GM19438 (cell line): ENCODE measurements around the gene ZBTB40.

Experiments used
- ATAC-seq: cut with Tn5 transposase; IDR thresholded peaks from one replicate; pipeline ENCODE4 v1.9.1; 2021; ENCODE audit warnings: low read depth; ENCODE audit not compliant: unreplicated experiment

Gene ZBTB40

DNA sequence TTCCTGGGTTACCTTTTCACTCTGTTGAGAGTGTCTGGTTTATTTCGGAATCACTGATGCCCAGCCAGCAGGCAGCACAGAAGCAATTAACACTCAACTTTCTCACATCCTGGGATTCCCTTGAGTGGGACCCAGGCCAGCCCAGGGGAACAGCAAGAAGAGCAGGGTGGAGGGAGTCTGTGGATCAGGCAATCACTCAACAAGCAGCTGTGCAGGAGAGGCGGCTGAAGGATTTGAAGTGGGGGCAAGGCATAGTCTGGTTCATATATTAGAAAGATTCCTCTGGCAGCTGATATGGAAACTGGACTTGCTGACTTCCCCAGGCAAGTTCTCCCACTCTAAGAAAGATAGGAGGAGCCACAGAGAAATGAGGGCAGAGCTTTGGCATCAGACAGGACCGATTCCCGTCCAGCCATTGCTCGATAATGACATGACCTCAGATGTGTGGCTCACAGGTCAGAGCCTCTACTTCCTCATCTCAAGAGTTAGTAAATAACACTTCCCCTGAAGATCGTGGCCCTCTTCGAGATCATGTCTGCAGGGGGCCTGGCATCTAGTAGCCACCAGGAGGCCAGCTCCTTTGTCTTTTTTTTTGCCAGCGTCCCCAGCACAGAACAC, 124.0 kb downstream of the ZBTB40 start:
- no peak for ATAC-seq

DNA sequence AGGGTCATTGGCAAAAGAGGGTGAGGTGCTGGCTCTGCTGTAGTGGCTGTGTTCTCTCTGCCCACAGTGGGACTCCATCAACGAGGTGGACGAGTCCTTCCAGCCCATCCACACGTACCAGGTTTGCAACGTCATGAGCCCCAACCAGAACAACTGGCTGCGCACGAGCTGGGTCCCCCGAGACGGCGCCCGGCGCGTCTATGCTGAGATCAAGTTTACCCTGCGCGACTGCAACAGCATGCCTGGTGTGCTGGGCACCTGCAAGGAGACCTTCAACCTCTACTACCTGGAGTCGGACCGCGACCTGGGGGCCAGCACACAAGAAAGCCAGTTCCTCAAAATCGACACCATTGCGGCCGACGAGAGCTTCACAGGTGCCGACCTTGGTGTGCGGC, 124.5 kb downstream of the ZBTB40 start:
- no peak for ATAC-seq

GRCh38 chr1:22576617-22577016, 125.0 kb downstream of the ZBTB40 start:
- ATAC-seq = no peak

DNA sequence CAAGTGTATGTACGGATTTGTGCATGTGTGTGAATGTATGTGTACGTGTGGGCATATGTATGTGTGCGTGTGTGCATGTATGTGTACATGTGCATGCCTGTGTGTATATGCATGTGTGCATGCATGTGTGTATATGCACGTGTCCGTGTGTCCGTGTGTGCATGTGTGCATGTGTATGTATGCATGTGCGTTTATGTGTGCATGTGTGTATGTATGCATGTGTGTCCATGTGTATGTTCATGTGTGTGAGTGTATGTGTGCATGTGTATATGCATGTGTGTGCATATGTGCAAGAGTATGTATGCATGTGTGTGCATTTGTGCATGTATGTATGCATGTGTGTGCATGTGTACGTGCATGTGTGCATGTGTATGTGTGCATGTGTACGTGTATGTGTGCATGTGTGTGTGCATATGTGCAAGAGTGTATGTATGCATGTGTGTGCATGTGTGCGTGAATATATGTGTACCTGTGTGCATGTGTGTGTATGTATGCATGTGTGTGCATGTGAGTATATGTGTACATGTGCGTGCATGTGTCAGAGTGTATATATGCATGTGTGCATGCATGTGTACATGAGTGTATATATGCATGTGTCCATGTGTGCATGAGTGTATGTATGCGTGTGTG, 127.2 kb downstream of the ZBTB40 start:
- no peak for ATAC-seq

DNA sequence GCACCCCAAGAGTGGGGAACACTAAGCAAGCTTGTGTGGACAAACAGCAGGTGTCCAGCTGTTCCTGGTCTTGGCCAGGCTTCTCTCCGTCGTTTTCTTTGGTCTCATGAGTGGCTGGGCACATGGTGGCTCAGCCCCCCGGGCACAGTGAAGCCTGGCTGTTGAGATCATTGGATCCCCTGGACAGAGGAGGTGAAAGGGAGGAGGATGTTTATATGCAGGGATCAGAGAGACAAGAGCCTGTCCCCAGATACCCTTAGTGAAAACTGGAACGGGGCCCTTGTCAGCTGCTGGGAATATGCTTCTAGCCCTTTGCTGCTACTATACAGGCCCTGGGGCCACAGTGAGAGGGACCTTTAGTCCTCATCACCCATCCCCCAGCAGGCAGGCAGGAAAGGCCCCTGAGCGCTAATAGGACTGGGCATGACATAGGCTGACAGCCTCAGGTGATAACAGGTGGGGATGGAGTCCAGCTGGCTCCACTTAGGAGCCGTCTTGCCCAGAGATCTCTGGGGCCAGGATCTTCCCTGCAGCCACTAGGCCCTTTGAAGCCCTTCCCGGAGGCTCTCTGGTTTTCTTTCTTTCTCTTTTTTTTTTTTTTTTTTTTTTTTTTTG, 128.0 kb downstream of the ZBTB40 start:
- ATAC-seq = no peak
